ENCODE results near the gene ARPC1B.

ARPC1B gene

GRCh38 chr7:99402854-99403253, 28.3 kb downstream of the ARPC1B start:
- H3K4me3 ChIP-seq (ENCODE audit: low read depth, low read length), result no peak overlapping the region
- no peak for TF ChIP-seq POLR2A (IDR thresholded peaks at IDR 0.05; ENCODE audit: extremely low read depth, insufficient read length)
- no peak for TF ChIP-seq CTCF (IDR thresholded peaks at IDR 0.05; ENCODE audit: low read depth, low read length)
- TF ChIP-seq, protein P1, sequence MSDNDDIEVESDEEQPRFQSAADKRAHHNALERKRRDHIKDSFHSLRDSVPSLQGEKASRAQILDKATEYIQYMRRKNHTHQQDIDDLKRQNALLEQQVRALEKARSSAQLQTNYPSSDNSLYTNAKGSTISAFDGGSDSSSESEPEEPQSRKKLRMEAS (IDR thresholded peaks at IDR 0.05; ENCODE audit: low read depth, low read length), result no peak
- no peak for TF ChIP-seq MYC (IDR thresholded peaks at IDR 0.05; ENCODE audit: low read depth, low read length)
- no peak for DNase-seq (ENCODE audit: low read depth)

DNA sequence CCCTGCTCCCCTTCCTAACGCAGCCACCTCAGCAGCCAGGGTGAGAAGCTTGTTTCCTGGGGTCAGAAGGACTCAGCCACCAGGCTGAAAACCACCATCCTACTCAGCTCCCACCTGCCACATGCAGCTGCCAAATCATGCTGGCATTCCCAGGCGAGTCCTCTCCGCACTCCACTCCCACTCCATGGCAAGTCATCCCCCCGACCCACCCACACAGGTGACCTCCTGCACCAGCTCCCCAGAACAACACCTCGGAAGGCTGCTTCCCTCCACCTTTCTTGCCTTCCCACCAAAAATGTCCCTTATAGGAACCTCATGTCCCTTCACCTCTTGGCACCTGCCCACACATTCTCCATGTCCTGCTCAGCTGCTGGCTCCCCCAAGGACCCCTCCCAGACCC, 29.2 kb downstream of the ARPC1B start:
- no peak overlapping the region for H3K4me3 ChIP-seq (ENCODE audit: low read depth, low read length)
- DNase-seq (ENCODE audit: low read depth), result no peak
- TF ChIP-seq CTCF (IDR thresholded peaks at IDR 0.05; ENCODE audit: low read depth, low read length) (no peak), POLR2A (IDR thresholded peaks at IDR 0.05; ENCODE audit: extremely low read depth, insufficient read length) (no peak), MYC (IDR thresholded peaks at IDR 0.05; ENCODE audit: low read depth, low read length) (no peak)
- TF ChIP-seq, protein P1 (IDR thresholded peaks at IDR 0.05; ENCODE audit: low read depth, low read length), result no peak

- TF ChIP-seq, protein P1 (IDR thresholded peaks at IDR 0.05; ENCODE audit: low read depth, low read length), result no peak
- TF ChIP-seq MYC (IDR thresholded peaks at IDR 0.05; ENCODE audit: low read depth, low read length) (no peak), CTCF (IDR thresholded peaks at IDR 0.05; ENCODE audit: low read depth, low read length) (no peak), POLR2A (IDR thresholded peaks at IDR 0.05; ENCODE audit: extremely low read depth, insufficient read length) (no peak)
- H3K4me3 ChIP-seq (ENCODE audit: low read depth, low read length), result no peak overlapping the region
- no peak for DNase-seq (ENCODE audit: low read depth)
Observed at GRCh38 chr7:99404235-99404976, 29.9 kb downstream of the ARPC1B start.

GRCh38 chr7:99404977-99405320, 30.4 kb downstream of the ARPC1B start:
- TF ChIP-seq, protein P1 (IDR thresholded peaks at IDR 0.05; ENCODE audit: low read depth, low read length), result no peak
- TF ChIP-seq MYC (IDR thresholded peaks at IDR 0.05; ENCODE audit: low read depth, low read length) (no peak), CTCF (IDR thresholded peaks at IDR 0.05; ENCODE audit: low read depth, low read length) (no peak), POLR2A (IDR thresholded peaks at IDR 0.05; ENCODE audit: extremely low read depth, insufficient read length) (no peak)
- no peak for DNase-seq (ENCODE audit: low read depth)
- no peak overlapping the region for H3K4me3 ChIP-seq (ENCODE audit: low read depth, low read length)

- H3K4me3 ChIP-seq (ENCODE audit: low read depth, low read length), result peak overlapping the region; percentile 95
- TF ChIP-seq POLR2A (IDR thresholded peaks at IDR 0.05; ENCODE audit: extremely low read depth, insufficient read length), result no peak
- TF ChIP-seq, protein P1 (IDR thresholded peaks at IDR 0.05; ENCODE audit: low read depth, low read length), result no peak
- no peak for TF ChIP-seq CTCF (IDR thresholded peaks at IDR 0.05; ENCODE audit: low read depth, low read length)
- TF ChIP-seq MYC (IDR thresholded peaks at IDR 0.05; ENCODE audit: low read depth, low read length), result no peak
- no peak for DNase-seq (ENCODE audit: low read depth)
Observed at GRCh38 chr7:99406557-99406956, 32.0 kb downstream of the ARPC1B start.

All from NB4 (cell line).